CD14-positive monocyte (primary cell): ENCODE data around the gene LYSMD4. TPM values are rescaled to one million over a fixed set of nuclear protein-coding genes. Genes with fewer than 3 reads are reported as not detected.

ENCODE experiments used
- DNase-seq, 3 donors: peaks; one replicate each; pipeline ENCODE4 v3.0.0-alpha.2; 2011 to 2022
- H2AFZ ChIP-seq: 2 replicates; pipeline ENCODE4 v1.6.0; 2012; ENCODE audit warnings: mild to moderate bottlenecking, low read depth, low read length, inconsistent platforms; ENCODE audit not compliant: insufficient read depth, poor library complexity, severe bottlenecking
- H3K27ac ChIP-seq, 2 donors: 1 replicate in 1 of 2; 2 replicates in 1 of 2; pipeline ENCODE4 v1.5.1; 2012 to 2013; ENCODE audit warnings: low read length in 2 of 2, control low read depth in 1 of 2, inconsistent platforms in 1 of 2, low read depth in 1 of 2, mild to moderate bottlenecking in 1 of 2
- H3K27me3 ChIP-seq, 2 donors: one replicate each; pipeline versions ENCODE4 v1.6.0 to v1.6.1; 2011 to 2013; ENCODE audit warnings: low read length in 2 of 2; ENCODE audit not compliant: control insufficient read depth in 2 of 2, insufficient read depth in 2 of 2
- H3K36me3 ChIP-seq, 2 donors: replicated peaks in 1 of 2; 1 replicate in 1 of 2; 2 replicates in 1 of 2; pipeline versions ENCODE4 v1.5.1 to v1.6.1; 2012 to 2013; ENCODE audit warnings: low read length in 2 of 2, control low read depth in 1 of 2, inconsistent platforms in 1 of 2, mild to moderate bottlenecking in 1 of 2; ENCODE audit not compliant: insufficient read depth in 2 of 2, control insufficient read depth in 1 of 2
- H3K4me1 ChIP-seq, 2 donors: 1 replicate in 1 of 2; 2 replicates in 1 of 2; pipeline versions ENCODE4 v1.5.1 to v1.6.1; 2012 to 2013; ENCODE audit warnings: low read length in 2 of 2, control low read depth in 1 of 2, inconsistent platforms in 1 of 2, mild to moderate bottlenecking in 1 of 2, moderate library complexity in 1 of 2; ENCODE audit not compliant: insufficient read depth in 2 of 2, control insufficient read depth in 1 of 2
- H3K4me2 ChIP-seq: replicated peaks from 2 replicates; pipeline ENCODE3; 2012; ENCODE audit warnings: low read length, moderate library complexity, mild to moderate bottlenecking; ENCODE audit not compliant: poor library complexity, severe bottlenecking; ENCODE audit errors: extremely low read depth
- H3K4me3 ChIP-seq, 3 experiments: fragments of 200-600 bp in 1 of 3; sonication (generic) in 1 of 3; replicated peaks in 1 of 3; 1 replicate in 2 of 3; 2 replicates in 1 of 3; pipeline ENCODE4 v1.5.1; 2011 to 2013; ENCODE audit warnings: low read length in 3 of 3, mild to moderate bottlenecking in 3 of 3, control low read depth in 2 of 3, low read depth in 2 of 3, inconsistent platforms in 1 of 3, moderate library complexity in 1 of 3
- H3K79me2 ChIP-seq: 2 replicates; pipeline ENCODE4 v1.6.0; 2012; ENCODE audit warnings: mild to moderate bottlenecking, control low read depth, inconsistent platforms, low read length, moderate library complexity; ENCODE audit not compliant: insufficient read depth
- H3K9ac ChIP-seq: 2 replicates; pipeline ENCODE4 v1.6.0; 2017; ENCODE audit warnings: low read length, mild to moderate bottlenecking; ENCODE audit not compliant: insufficient read depth, poor library complexity, severe bottlenecking
- H3K9me3 ChIP-seq, 2 donors: replicated peaks in 1 of 2; 1 replicate in 1 of 2; 2 replicates in 1 of 2; pipeline versions ENCODE4 v1.5.1 to v1.6.1; 2012 to 2013; ENCODE audit warnings: low read length in 2 of 2, control low read depth in 1 of 2; ENCODE audit not compliant: control insufficient read depth in 1 of 2, insufficient read depth in 1 of 2
- H4K20me1 ChIP-seq: 2 replicates; pipeline ENCODE4 v1.6.0; 2012; ENCODE audit warnings: mild to moderate bottlenecking, low read length, control low read depth, moderate library complexity; ENCODE audit not compliant: insufficient read depth
- H3K27ac Mint-ChIP-seq, 7 donors: one replicate each; pipeline ENCODE4 v1.8.0; 2020; ENCODE audit warnings: mild to moderate bottlenecking in 7 of 7, mixed read lengths in 7 of 7, moderate library complexity in 6 of 7, inconsistent platforms in 2 of 7
- H3K27me3 Mint-ChIP-seq, 3 donors: one replicate each; pipeline ENCODE4 v1.8.0; 2021 to 2022; ENCODE audit warnings: low read depth in 3 of 3, mild to moderate bottlenecking in 3 of 3, mixed read lengths in 3 of 3, moderate library complexity in 3 of 3, inconsistent platforms in 1 of 3
- H3K36me3 Mint-ChIP-seq, 2 donors: one replicate each; pipeline ENCODE4 v1.8.0; 2020; ENCODE audit warnings: mixed read lengths in 2 of 2, inconsistent platforms in 1 of 2, mild to moderate bottlenecking in 1 of 2
- H3K4me1 Mint-ChIP-seq: one replicate; pipeline ENCODE4 v1.8.0; 2020; ENCODE audit warnings: mild to moderate bottlenecking, mixed read lengths
- H3K4me3 Mint-ChIP-seq, 2 donors: one replicate each; pipeline ENCODE4 v1.8.0; 2020; ENCODE audit warnings: mild to moderate bottlenecking in 2 of 2, mixed read lengths in 2 of 2, moderate library complexity in 1 of 2
- H3K9me3 Mint-ChIP-seq, 7 donors: one replicate each; pipeline ENCODE4 v1.8.0; 2020 to 2022; ENCODE audit warnings: mixed read lengths in 7 of 7, mild to moderate bottlenecking in 6 of 7, moderate library complexity in 6 of 7, inconsistent platforms in 2 of 7
- CTCF ChIP-seq: fragments of 200-600 bp; IDR thresholded peaks from one replicate; pipeline ENCODE4 v1.8.0; 2022; ENCODE audit warnings: antibody characterized with exemption, mild to moderate bottlenecking
- WGBS: methylation state at CpG from one replicate; pipeline ENCODE4 v1.1.5; 2013; ENCODE audit warnings: missing lambda C conversion rate; ENCODE audit not compliant: insufficient coverage; 5-methylcytosine and 5-hydroxymethylcytosine counted together
- intact Hi-C, 2 donors: fragments of 100-400 bp; cut with micrococcal nuclease; formaldehyde crosslinking; loops; one replicate each; pipeline versions ENCODE4 v1.15.0 to v1.15.1; 2023
- polyA plus RNA-seq, 3 donors: library from polyadenylated mRNA; depleted of rRNA in 1 of 3; unstranded in 2 of 3; stranded (reverse) in 1 of 3; fragments of 300-500 nt in 2 of 3; fragments of >200 nt in 1 of 3; fragmentation: Illumina TruSeq in 2 of 3; gene quantifications; 1 replicate in 2 of 3; 2 replicates in 1 of 3; pipeline ENCODE4 v1.2.3, GENCODE V29; 2012 to 2021

Gene LYSMD4
- polyA plus RNA-seq, 3 donors = 1.1 to 4.7 (median 2.5) TPM

- TF ChIP-seq CTCF = no peak
- Histone ChIP-seq H3K4me1 (peaks cover 11 to 16% of the 10 kb centered on the region in 2 donors), H3K4me3 (no peak overlapping the region), H4K20me1 (peaks cover 48% of the 10 kb centered on the region), H3K27me3 (no peaks in the 10 kb centered on the region), H3K36me3 (peaks cover 43 to 68% of the 10 kb centered on the region in 2 donors), H3K9me3 (no peaks in the 10 kb centered on the region), H3K9ac (no peak overlapping the region), H2AFZ (no peak overlapping the region), H3K27ac (no peak overlapping the region), H3K4me2 (no peak overlapping the region), H3K79me2 (no peaks in the 10 kb centered on the region)
- 100% methylated on average over 2 of the region's 10 CpGs for WGBS
- Mint-ChIP-seq H3K4me3 (no peak overlapping the region), H3K9me3 (no peaks in the 10 kb centered on the region), H3K27ac (peak overlapping the region in 2 of 7 donors; percentile 12 to 60), H3K36me3 (peaks cover 48 to 53% of the 10 kb centered on the region in 2 donors), H3K4me1 (peaks cover 19% of the 10 kb centered on the region), H3K27me3 (no peaks in the 10 kb centered on the region)
- no peak for DNase-seq
- intact Hi-C loops = loop anchor here (5.0 to 10.0 kb wide), 2 partner anchors 424 to 432 kb away; no protein-coding TSS in a partner anchor
These were observed 26.5 kb downstream of the LYSMD4 start for GRCh38 chr15:99706557-99707303.

GRCh38 chr15:99704444-99704838 lies 28.8 kb downstream of the LYSMD4 start:
- DNase-seq = peak; percentile 64 to 84 (median 77)
- H3K4me2 ChIP-seq = no peak overlapping the region
- no peaks in the 10 kb centered on the region for H3K27me3 Mint-ChIP-seq

More at GRCh38 chr15:99704444-99704838, 28.8 kb downstream of the LYSMD4 start:
- Mint-ChIP-seq H3K27ac (peak overlapping the region in 5 of 7 donors; percentile 49 to 88 (median 78)), H3K9me3 (no peaks in the 10 kb centered on the region), H3K4me1 (peaks cover 19% of the 10 kb centered on the region), H3K4me3 (no peak overlapping the region), H3K36me3 (peaks cover 28 to 35% of the 10 kb centered on the region in 2 donors)
- Histone ChIP-seq H3K9ac (no peak overlapping the region), H3K36me3 (peaks cover 21 to 51% of the 10 kb centered on the region in 2 donors), H3K27ac (no peak overlapping the region), H3K4me3 (no peak overlapping the region), H3K9me3 (no peaks in the 10 kb centered on the region), H3K27me3 (no peaks in the 10 kb centered on the region), H3K4me1 (peaks cover 11 to 16% of the 10 kb centered on the region in 2 donors), H3K79me2 (no peaks in the 10 kb centered on the region), H4K20me1 (peaks cover 28% of the 10 kb centered on the region), H2AFZ (no peak overlapping the region)
- no CpG with 5 or more reads among the region's 3 CpGs for WGBS
- TF ChIP-seq CTCF = peak; percentile 69
- intact Hi-C loops = loop anchor here (5.0 to 10.0 kb wide), 2 partner anchors 430 to 432 kb away; no protein-coding TSS in a partner anchor
